ENCODE results near the gene DDHD1.

GRCh38 chr14:53043027-53043581, 110.0 kb downstream of the DDHD1 start:
- TF ChIP-seq CTCF (IDR thresholded peaks at IDR 0.05; ENCODE audit: poor library complexity) (no peak), EZH2 (IDR thresholded peaks at IDR 0.05; ENCODE audit: borderline replicate concordance) (no peak), EZH2phosphoT487 (IDR thresholded peaks at IDR 0.05; ENCODE audit: low read depth, severe bottlenecking, unreplicated experiment) (no peak)
